Trophoblast cell (in vitro differentiated cells and primary cell): Measurements from ENCODE around the gene IGFBPL1.

Experiments used
- DNase-seq, 2 donors: peaks; one replicate each; pipeline ENCODE4 v3.0.0-alpha.2; 2016
- H2AFZ ChIP-seq: 2 replicates; pipeline ENCODE4 v1.6.1; 2013; ENCODE audit warnings: low read length, moderate library complexity, mild to moderate bottlenecking; ENCODE audit not compliant: insufficient read depth, poor library complexity
- H2AK5ac ChIP-seq: 2 replicates; pipeline ENCODE4 v1.6.1; 2013; ENCODE audit warnings: mild to moderate bottlenecking, low read length
- H2BK120ac ChIP-seq: 2 replicates; pipeline ENCODE4 v1.6.1; 2013; ENCODE audit warnings: low read length, mild to moderate bottlenecking, moderate library complexity; ENCODE audit not compliant: insufficient read depth, poor library complexity
- H2BK12ac ChIP-seq: 2 replicates; pipeline ENCODE4 v1.6.1; 2013; ENCODE audit warnings: mild to moderate bottlenecking, low read length, moderate library complexity
- H2BK5ac ChIP-seq: 2 replicates; pipeline ENCODE4 v1.6.1; 2013; ENCODE audit warnings: low read length, low read depth, moderate library complexity, mild to moderate bottlenecking; ENCODE audit not compliant: poor library complexity
- H3K14ac ChIP-seq: 2 replicates; pipeline ENCODE4 v1.6.1; 2013; ENCODE audit warnings: mild to moderate bottlenecking, low read length
- H3K18ac ChIP-seq: 2 replicates; pipeline ENCODE4 v1.6.1; 2013; ENCODE audit warnings: mild to moderate bottlenecking, low read length
- H3K23ac ChIP-seq: 2 replicates; pipeline ENCODE4 v1.6.1; 2013; ENCODE audit warnings: low read length
- H3K27ac ChIP-seq: 2 replicates; pipeline ENCODE4 v1.5.1; 2013; ENCODE audit warnings: low read depth, mild to moderate bottlenecking, inconsistent platforms, low read length, moderate library complexity
- H3K27me3 ChIP-seq: 2 replicates; pipeline ENCODE4 v1.6.1; 2013; ENCODE audit warnings: inconsistent platforms, mild to moderate bottlenecking, low read length, moderate library complexity; ENCODE audit not compliant: insufficient read depth
- H3K36me3 ChIP-seq, 2 experiments: 1 replicate in 1 of 2; 2 replicates in 1 of 2; pipeline ENCODE4 v1.6.1; 2013; ENCODE audit warnings: low read length in 2 of 2, mild to moderate bottlenecking in 2 of 2, moderate library complexity in 1 of 2; ENCODE audit not compliant: insufficient read depth in 2 of 2, control insufficient read depth in 1 of 2
- H3K4ac ChIP-seq: 2 replicates; pipeline ENCODE4 v1.6.1; 2013; ENCODE audit warnings: low read depth, mild to moderate bottlenecking, low read length, moderate library complexity
- H3K4me1 ChIP-seq, 2 experiments: 1 replicate in 1 of 2; 2 replicates in 1 of 2; pipeline ENCODE4 v1.6.1; 2013; ENCODE audit warnings: low read length in 2 of 2, mild to moderate bottlenecking in 2 of 2, moderate library complexity in 1 of 2; ENCODE audit not compliant: insufficient read depth in 2 of 2, control insufficient read depth in 1 of 2
- H3K4me2 ChIP-seq: 2 replicates; pipeline ENCODE4 v1.6.1; 2013; ENCODE audit warnings: inconsistent platforms, mild to moderate bottlenecking, low read length, moderate library complexity
- H3K4me3 ChIP-seq: 2 replicates; pipeline ENCODE4 v1.5.1; 2013; ENCODE audit warnings: mild to moderate bottlenecking, low read depth, low read length, inconsistent platforms
- H3K79me1 ChIP-seq: one replicate; pipeline ENCODE4 v1.6.1; 2013; ENCODE audit warnings: low read length
- H3K79me2 ChIP-seq: 2 replicates; pipeline ENCODE4 v1.6.1; 2013; ENCODE audit warnings: low read length, mild to moderate bottlenecking; ENCODE audit not compliant: control insufficient read depth, insufficient read depth, poor library complexity
- H3K9ac ChIP-seq: 2 replicates; pipeline ENCODE4 v1.6.1; 2013; ENCODE audit warnings: mild to moderate bottlenecking, low read length
- H3K9me3 ChIP-seq: 2 replicates; pipeline ENCODE4 v1.6.1; 2013; ENCODE audit warnings: low read depth, mild to moderate bottlenecking, control low read depth, inconsistent platforms, low read length; ENCODE audit not compliant: insufficient read depth
- H4K12ac ChIP-seq: 2 replicates; pipeline ENCODE4 v1.6.1; 2013; ENCODE audit warnings: low read depth, mild to moderate bottlenecking, low read length, moderate library complexity
- H4K8ac ChIP-seq: 2 replicates; pipeline ENCODE4 v1.6.1; 2013; ENCODE audit warnings: low read depth, mild to moderate bottlenecking, low read length, moderate library complexity
- H4K91ac ChIP-seq: one replicate; pipeline ENCODE4 v1.6.1; 2013; ENCODE audit warnings: low read depth, mild to moderate bottlenecking, low read length, moderate library complexity
- WGBS: extraction: QIAGEN DNeasy Blood & Tissue Kit; methylation state at CpG from one replicate; pipeline ENCODE4 v1.1.7; 2013; ENCODE audit warnings: missing lambda C conversion rate; ENCODE audit not compliant: insufficient read length, insufficient coverage; ENCODE audit errors: extremely low coverage; 5-methylcytosine and 5-hydroxymethylcytosine counted together

IGFBPL1 gene

GRCh38 chr9:38386319-38386895 lies 37.8 kb downstream of the IGFBPL1 start:
- H2AK5ac ChIP-seq: no peak overlapping the region
- no peak overlapping the region for H2BK5ac ChIP-seq
- H3K9me3 ChIP-seq: peaks cover 5% of the 10 kb centered on the region
- H3K14ac ChIP-seq: no peak overlapping the region
- H3K27me3 ChIP-seq: no peaks in the 10 kb centered on the region
- H3K79me1 ChIP-seq: peaks cover 15% of the 10 kb centered on the region
- H3K4me2 ChIP-seq: no peak overlapping the region
- H3K4ac ChIP-seq: no peak overlapping the region
- no peak overlapping the region for H2AFZ ChIP-seq
- no peak for DNase-seq
- H3K4me1 ChIP-seq: peaks cover 3 to 5% of the 10 kb centered on the region in 2 experiments
- H3K9ac ChIP-seq: no peak overlapping the region
- no peak overlapping the region for H2BK12ac ChIP-seq
- H3K18ac ChIP-seq: no peak overlapping the region
- no peak overlapping the region for H4K8ac ChIP-seq
- no peak overlapping the region for H3K4me3 ChIP-seq
- no peaks in the 10 kb centered on the region for H3K36me3 ChIP-seq
- H4K91ac ChIP-seq: no peak overlapping the region
- H3K79me2 ChIP-seq: no peaks in the 10 kb centered on the region
- no CpG with 5 or more reads among the region's 4 CpGs for whole genome bisulfite sequencing
- no peak overlapping the region for H2BK120ac ChIP-seq
- H4K12ac ChIP-seq: no peak overlapping the region
- no peak overlapping the region for H3K27ac ChIP-seq
- no peak overlapping the region for H3K23ac ChIP-seq

GRCh38 chr9:38385896-38386295 lies 38.4 kb downstream of the IGFBPL1 start:
- Histone ChIP-seq H2BK12ac (peak overlapping the region; percentile 74), H3K4me3 (no peak overlapping the region), H3K27me3 (no peaks in the 10 kb centered on the region), H2BK120ac (no peak overlapping the region), H4K12ac (no peak overlapping the region), H3K79me2 (no peaks in the 10 kb centered on the region), H3K9me3 (peaks cover 5% of the 10 kb centered on the region), H3K79me1 (peaks cover 15% of the 10 kb centered on the region), H3K36me3 (no peaks in the 10 kb centered on the region), H3K4ac (no peak overlapping the region), H4K8ac (no peak overlapping the region), H3K9ac (no peak overlapping the region), H3K27ac (no peak overlapping the region), H3K18ac (no peak overlapping the region), H3K23ac (no peak overlapping the region), H3K4me2 (no peak overlapping the region), H2BK5ac (no peak overlapping the region), H3K14ac (no peak overlapping the region), H2AFZ (no peak overlapping the region), H3K4me1 (peaks cover 5 to 6% of the 10 kb centered on the region in 2 experiments), H4K91ac (no peak overlapping the region), H2AK5ac (no peak overlapping the region)
- no CpG with 5 or more reads among the region's 3 CpGs for WGBS
- no peak for DNase-seq

GRCh38 chr9:38384990-38385848 lies 39.0 kb downstream of the IGFBPL1 start:
- Histone ChIP-seq H3K36me3 (no peaks in the 10 kb centered on the region), H2BK5ac (no peak overlapping the region), H2AFZ (no peak overlapping the region), H3K4me2 (no peak overlapping the region), H3K27me3 (no peaks in the 10 kb centered on the region), H2BK120ac (no peak overlapping the region), H3K23ac (no peak overlapping the region), H3K18ac (no peak overlapping the region), H4K12ac (no peak overlapping the region), H4K91ac (peak overlapping the region; percentile 15), H3K27ac (no peak overlapping the region), H3K79me1 (peaks cover 15% of the 10 kb centered on the region), H3K9me3 (peaks cover 5% of the 10 kb centered on the region), H2BK12ac (peak overlapping the region; percentile 74), H3K4me3 (no peak overlapping the region), H3K79me2 (no peaks in the 10 kb centered on the region), H3K4ac (no peak overlapping the region), H3K14ac (no peak overlapping the region), H4K8ac (no peak overlapping the region), H3K9ac (no peak overlapping the region), H3K4me1 (peaks cover 5 to 6% of the 10 kb centered on the region in 2 experiments), H2AK5ac (no peak overlapping the region)
- no peak for DNase-seq
- no CpG with 5 or more reads among the region's 3 CpGs for WGBS

GRCh38 chr9:38382141-38382540 lies 42.1 kb downstream of the IGFBPL1 start:
- no peak overlapping the region for H3K4me2 ChIP-seq
- no peak overlapping the region for H3K27ac ChIP-seq
- peak overlapping the region; percentile 3 for H3K18ac ChIP-seq
- no peak overlapping the region for H4K12ac ChIP-seq
- no CpG with 5 or more reads among the region's 8 CpGs for WGBS
- H3K79me1 ChIP-seq: peaks cover 15% of the 10 kb centered on the region
- no peak overlapping the region for H3K4me3 ChIP-seq
- peaks cover 6% of the 10 kb centered on the region for H3K9me3 ChIP-seq
- no peaks in the 10 kb centered on the region for H3K27me3 ChIP-seq
- no peak overlapping the region for H3K9ac ChIP-seq
- H2AFZ ChIP-seq: no peak overlapping the region
- H3K4ac ChIP-seq: no peak overlapping the region
- H3K36me3 ChIP-seq: no peaks in the 10 kb centered on the region
- H2BK120ac ChIP-seq: peak overlapping the region; percentile 62
- no peak overlapping the region for H3K23ac ChIP-seq
- H2AK5ac ChIP-seq: no peak overlapping the region
- peak overlapping the region; percentile 3 for H2BK12ac ChIP-seq
- no peak overlapping the region for H2BK5ac ChIP-seq
- peak; percentile 39 to 58 for DNase-seq
- peaks cover 5 to 6% of the 10 kb centered on the region in 2 experiments for H3K4me1 ChIP-seq
- peak overlapping the region; percentile 41 for H4K91ac ChIP-seq
- peak overlapping the region; percentile 13 for H3K14ac ChIP-seq
- H3K79me2 ChIP-seq: no peaks in the 10 kb centered on the region
- peak overlapping the region; percentile 13 for H4K8ac ChIP-seq
